ENCODE data around the gene XPO6. TPM values are rescaled to one million over a fixed set of nuclear protein-coding genes. Genes with fewer than 3 reads are reported as not detected.

The XPO6 gene
- polyA plus RNA-seq, 6 donors from 2014 or later, result 34.0 to 59.1 (median 56.1) TPM

GRCh38 chr16:28096983-28097899 lies 114.5 kb downstream of the XPO6 start:
- no peaks in the 10 kb centered on the region for H3K9me3 Mint-ChIP-seq
- H3K4me3 Mint-ChIP-seq, result peak overlapping the region in 2 of 8 donors; percentile 12 to 26
- H3K4me1 Mint-ChIP-seq, result peaks cover 0 to 11% (median 0%) of the 10 kb centered on the region in 3 donors
- H3K27ac Mint-ChIP-seq, result peak overlapping the region in 4 of 6 donors; percentile 51 to 93 (median 66)
- ATAC-seq (ENCODE audit: low read depth in 2 of 2), result no peak
- H3K27me3 Mint-ChIP-seq, result no peaks in the 10 kb centered on the region
- peaks cover 5 to 38% of the 10 kb centered on the region in 2 donors for H3K36me3 Mint-ChIP-seq
- DNase-seq, result no peak

GRCh38 chr16:28093385-28093725 lies 118.4 kb downstream of the XPO6 start:
- peak overlapping the region in 2 of 6 donors; percentile 7 to 43 for H3K27ac Mint-ChIP-seq
- H3K36me3 Mint-ChIP-seq, result peaks cover 0 to 21% of the 10 kb centered on the region in 2 donors
- H3K27me3 Mint-ChIP-seq, result no peaks in the 10 kb centered on the region
- DNase-seq, result no peak
- H3K4me1 Mint-ChIP-seq, result peaks cover 10 to 24% (median 11%) of the 10 kb centered on the region in 3 donors
- H3K9me3 Mint-ChIP-seq, result no peaks in the 10 kb centered on the region
- no peak for ATAC-seq (ENCODE audit: low read depth in 2 of 2)
- H3K4me3 Mint-ChIP-seq, result no peak overlapping the region

- Mint-ChIP-seq H3K4me3 (no peak overlapping the region), H3K27me3 (no peaks in the 10 kb centered on the region), H3K27ac (peak overlapping the region in 1 of 6 donors; percentile 7), H3K36me3 (peaks cover 0 to 16% of the 10 kb centered on the region in 2 donors), H3K9me3 (no peaks in the 10 kb centered on the region), H3K4me1 (peaks cover 10 to 24% (median 11%) of the 10 kb centered on the region in 3 donors)
- no peak for DNase-seq
- ATAC-seq (ENCODE audit: low read depth in 2 of 2), result no peak
Observed at GRCh38 chr16:28092721-28093384, 118.9 kb downstream of the XPO6 start.

GRCh38 chr16:28091656-28092055 lies 120.1 kb downstream of the XPO6 start:
- ATAC-seq (ENCODE audit: low read depth in 2 of 2), result no peak
- Mint-ChIP-seq H3K36me3 (peaks cover 0 to 4% of the 10 kb centered on the region in 2 donors), H3K4me1 (peaks cover 10 to 15% (median 11%) of the 10 kb centered on the region in 3 donors), H3K27ac (no peak overlapping the region), H3K4me3 (no peak overlapping the region), H3K27me3 (no peaks in the 10 kb centered on the region), H3K9me3 (no peaks in the 10 kb centered on the region)
- no peak for DNase-seq

DNA sequence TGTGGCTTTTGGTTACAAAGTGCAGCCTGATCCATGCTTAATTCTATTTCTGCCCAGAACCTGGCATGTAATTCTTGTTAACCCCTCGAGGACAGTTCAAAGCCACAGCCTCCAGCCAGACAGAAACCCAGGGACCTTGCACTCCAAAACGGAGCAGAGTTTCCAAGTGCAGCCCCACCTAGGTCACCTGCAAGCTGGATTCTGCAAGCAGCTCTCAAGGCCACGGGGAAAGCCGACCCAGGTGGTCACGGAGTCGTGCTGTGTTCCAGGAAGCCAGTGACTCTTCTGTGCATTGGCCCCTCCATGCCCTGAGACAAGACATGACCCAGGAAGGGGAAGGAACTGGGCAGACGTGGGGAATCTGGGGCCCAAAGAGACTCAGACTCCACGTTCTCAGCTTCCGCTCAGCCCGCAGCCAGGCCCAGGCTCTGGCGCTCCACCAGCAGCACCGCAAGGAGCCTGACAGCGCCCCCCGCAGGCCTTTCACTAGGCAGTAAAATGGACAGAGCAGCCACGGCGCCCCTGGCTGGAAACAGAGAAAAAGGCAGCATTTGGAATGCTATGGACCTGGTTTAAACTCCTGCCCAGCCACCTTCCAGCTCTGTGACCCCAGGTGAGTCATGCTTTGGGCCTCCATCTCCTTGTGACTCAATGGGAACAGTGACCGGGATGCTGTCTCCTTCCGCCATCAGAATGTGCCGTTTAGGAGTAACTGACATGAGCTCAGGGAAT lies 121.0 kb downstream of the XPO6 start:
- ATAC-seq (ENCODE audit: low read depth in 2 of 2) (no peak), DNase-seq (no peak)
- H3K27me3 Mint-ChIP-seq, result no peaks in the 10 kb centered on the region
- H3K4me1 Mint-ChIP-seq, result peaks cover 10 to 13% (median 11%) of the 10 kb centered on the region in 3 donors
- H3K4me3 Mint-ChIP-seq, result no peak overlapping the region
- H3K9me3 Mint-ChIP-seq, result no peaks in the 10 kb centered on the region
- H3K27ac Mint-ChIP-seq, result no peak overlapping the region
- H3K36me3 Mint-ChIP-seq, result no peaks in the 10 kb centered on the region

- Mint-ChIP-seq H3K36me3 (no peaks in the 10 kb centered on the region), H3K27me3 (no peaks in the 10 kb centered on the region), H3K4me1 (peaks cover 10 to 13% (median 11%) of the 10 kb centered on the region in 3 donors), H3K4me3 (no peak overlapping the region), H3K9me3 (no peaks in the 10 kb centered on the region), H3K27ac (peak overlapping the region in 2 of 6 donors; percentile 41 to 63)
- DNase-seq (no peak), ATAC-seq (ENCODE audit: low read depth in 2 of 2) (no peak)
Observed at GRCh38 chr16:28089992-28090365, 121.8 kb downstream of the XPO6 start.

DNA sequence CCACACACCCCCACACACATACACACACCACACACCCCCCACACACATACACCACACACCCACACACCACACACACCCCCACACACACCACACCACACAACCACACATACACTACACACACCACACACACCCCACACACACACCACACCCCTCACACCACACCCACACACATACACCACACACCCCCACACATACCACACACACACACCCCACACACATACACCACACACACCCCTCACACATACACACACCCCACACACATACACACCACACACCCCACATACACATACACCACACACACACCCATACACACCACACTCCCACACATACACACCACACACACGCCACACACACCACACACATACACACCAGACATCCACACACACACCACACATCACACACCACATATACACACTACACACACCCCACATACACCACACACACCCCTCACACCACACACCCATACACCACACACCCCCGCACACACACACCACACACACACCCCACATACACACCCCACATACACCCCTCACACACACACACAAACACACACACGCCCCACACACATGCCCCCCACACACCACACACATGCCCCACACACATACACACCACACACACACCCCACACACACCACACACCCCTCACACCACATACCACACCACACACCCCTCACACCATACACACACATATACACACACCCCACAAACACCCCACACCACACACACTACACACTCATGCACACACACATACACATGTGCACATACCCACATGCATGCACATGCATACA lies 122.4 kb downstream of the XPO6 start:
- Mint-ChIP-seq H3K36me3 (no peaks in the 10 kb centered on the region), H3K27me3 (no peaks in the 10 kb centered on the region), H3K4me1 (peaks cover 10 to 13% (median 11%) of the 10 kb centered on the region in 3 donors), H3K4me3 (no peak overlapping the region), H3K27ac (peak overlapping the region in 2 of 6 donors; percentile 63 to 76), H3K9me3 (no peaks in the 10 kb centered on the region)
- DNase-seq, result no peak
- ATAC-seq (ENCODE audit: low read depth in 2 of 2), result no peak

DNA sequence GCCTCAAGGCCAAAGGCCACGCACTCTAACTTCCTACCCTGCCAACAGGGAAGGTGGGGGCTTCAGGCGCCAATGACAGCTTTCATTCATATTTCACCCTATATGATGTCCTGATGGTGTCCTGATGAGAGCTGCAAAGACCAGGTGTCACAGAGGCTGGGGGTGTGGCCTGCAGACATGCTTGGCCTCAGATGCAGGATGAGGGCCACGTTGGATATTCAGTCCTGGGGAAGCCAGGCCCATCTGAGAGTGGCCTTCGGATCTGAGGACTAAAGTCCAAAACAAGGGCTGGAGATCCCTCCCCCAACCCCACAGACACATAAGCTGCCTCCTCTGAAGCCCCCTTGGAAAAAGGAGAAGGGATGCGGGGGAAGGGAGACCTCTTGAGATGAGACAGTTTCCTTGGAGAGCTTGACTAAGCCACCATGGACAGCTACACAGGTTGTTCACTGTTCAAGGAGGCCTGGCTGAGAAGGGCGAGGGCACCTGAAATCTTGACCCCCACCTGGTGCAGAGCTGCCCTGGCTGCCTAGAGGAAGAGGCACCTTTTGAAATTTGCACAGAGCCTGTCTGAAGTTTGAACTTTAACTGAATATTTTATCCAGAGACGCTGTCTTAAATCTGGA lies 124.0 kb downstream of the XPO6 start:
- Mint-ChIP-seq H3K36me3 (no peaks in the 10 kb centered on the region), H3K4me1 (peaks cover 10 to 13% (median 11%) of the 10 kb centered on the region in 3 donors), H3K27ac (peak overlapping the region in 3 of 6 donors; percentile 20 to 76 (median 27)), H3K27me3 (no peaks in the 10 kb centered on the region), H3K4me3 (no peak overlapping the region), H3K9me3 (no peaks in the 10 kb centered on the region)
- ATAC-seq (ENCODE audit: low read depth in 2 of 2), result no peak
- DNase-seq, result no peak

GRCh38 chr16:28087140-28087660 lies 124.6 kb downstream of the XPO6 start:
- DNase-seq, result no peak
- Mint-ChIP-seq H3K27ac (no peak overlapping the region), H3K27me3 (no peaks in the 10 kb centered on the region), H3K4me1 (peaks cover 10 to 13% (median 11%) of the 10 kb centered on the region in 3 donors), H3K4me3 (no peak overlapping the region), H3K36me3 (no peaks in the 10 kb centered on the region), H3K9me3 (no peaks in the 10 kb centered on the region)
- no peak for ATAC-seq (ENCODE audit: low read depth in 2 of 2)

DNA sequence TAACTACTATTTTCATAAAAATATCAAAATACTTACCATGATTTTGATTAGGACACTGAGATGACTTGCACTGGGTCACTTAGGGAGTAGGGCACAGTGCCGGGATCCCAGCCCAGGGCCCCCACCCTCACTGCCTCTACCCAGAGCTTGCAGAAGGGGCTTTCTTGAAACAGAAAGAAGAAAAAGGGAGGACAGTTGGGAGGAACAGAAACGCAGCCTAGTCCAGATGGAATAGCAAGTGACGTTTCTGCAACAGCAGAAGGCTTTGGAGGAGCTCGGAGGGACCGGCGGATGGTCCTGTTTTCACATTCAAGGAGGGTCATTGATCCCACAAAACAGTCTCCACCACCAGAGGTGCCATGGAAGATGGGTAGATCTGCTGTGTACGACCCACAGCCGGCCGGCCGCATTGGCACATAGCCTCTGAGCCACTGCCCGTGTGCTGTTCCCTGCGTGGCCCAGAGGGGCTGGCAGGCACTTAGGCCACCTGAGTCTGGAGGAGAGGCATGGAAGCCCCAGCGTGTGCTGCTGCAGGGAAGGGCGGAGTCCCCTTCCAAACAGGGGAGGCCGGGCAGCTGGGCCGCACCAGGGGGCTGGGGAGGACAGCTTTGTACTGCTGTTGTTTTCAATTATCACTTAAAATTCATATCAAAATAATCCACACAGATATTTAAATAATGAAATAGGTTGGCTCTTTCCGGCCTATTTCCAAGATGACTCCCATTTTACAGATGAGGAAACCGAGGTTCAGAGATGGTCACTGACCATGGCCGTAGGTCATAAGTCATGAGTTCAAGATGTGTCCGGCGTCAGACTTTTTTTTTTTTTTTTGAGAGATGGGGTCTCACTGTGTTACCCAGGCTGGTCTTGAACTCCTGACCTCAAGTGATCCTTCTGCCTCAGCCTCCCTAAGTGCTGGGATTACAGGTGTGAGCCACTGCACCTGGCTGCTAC lies 125.3 kb downstream of the XPO6 start:
- Mint-ChIP-seq H3K27ac (no peak overlapping the region), H3K9me3 (no peaks in the 10 kb centered on the region), H3K4me3 (no peak overlapping the region), H3K4me1 (peaks cover 10 to 13% (median 11%) of the 10 kb centered on the region in 3 donors), H3K36me3 (no peaks in the 10 kb centered on the region), H3K27me3 (no peaks in the 10 kb centered on the region)
- DNase-seq (no peak), ATAC-seq (ENCODE audit: low read depth in 2 of 2) (no peak)

DNA sequence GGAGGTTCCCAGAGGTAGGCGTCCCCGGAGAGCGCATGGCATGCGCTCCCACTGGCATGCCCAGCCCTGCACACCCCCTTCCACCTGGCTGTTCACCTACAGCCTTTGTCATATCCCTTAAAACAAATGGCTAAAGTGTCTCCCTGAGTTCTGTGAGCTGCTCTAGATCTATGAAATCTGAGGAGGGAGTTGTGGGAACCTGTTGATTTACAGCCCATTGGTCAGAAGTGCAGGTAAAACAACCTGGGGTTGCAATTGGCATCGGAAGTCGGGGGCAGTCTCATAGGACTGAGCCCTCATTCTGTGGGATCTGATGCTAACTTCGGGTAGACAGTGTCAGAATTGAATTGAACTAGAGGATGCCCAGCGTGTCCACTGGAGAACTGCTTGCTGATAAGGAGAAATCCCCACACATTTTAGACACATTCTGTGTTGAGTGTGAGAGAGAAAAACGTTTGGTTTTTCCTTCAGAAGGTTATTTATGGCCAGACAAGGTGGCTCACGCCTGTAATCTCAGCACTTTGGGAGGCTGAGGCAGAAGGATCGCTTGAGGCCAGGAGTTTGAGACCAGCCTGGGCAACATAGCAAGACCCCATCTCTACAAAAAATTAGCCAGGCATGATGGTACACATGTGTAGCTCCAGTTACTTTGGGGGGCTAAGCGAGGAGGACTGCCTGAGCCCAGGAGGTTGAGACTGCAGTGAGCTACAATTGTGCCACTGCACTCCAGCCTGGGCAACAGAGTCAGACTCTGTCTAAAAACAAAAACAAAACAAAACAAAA lies 126.2 kb downstream of the XPO6 start:
- H3K27ac Mint-ChIP-seq, result peak overlapping the region in 1 of 6 donors; percentile 41
- no peaks in the 10 kb centered on the region for H3K9me3 Mint-ChIP-seq

More for the DNA sequence above, 126.2 kb downstream of the XPO6 start:
- H3K36me3 Mint-ChIP-seq, result no peaks in the 10 kb centered on the region
- DNase-seq, result no peak
- H3K27me3 Mint-ChIP-seq, result no peaks in the 10 kb centered on the region
- no peak overlapping the region for H3K4me3 Mint-ChIP-seq
- peaks cover 10 to 13% (median 11%) of the 10 kb centered on the region in 3 donors for H3K4me1 Mint-ChIP-seq
- no peak for ATAC-seq (ENCODE audit: low read depth in 2 of 2)

Measured in naive B cell (primary cell).